WTC11 (cell line): ENCODE measurements around the gene TTLL11. TPM values are rescaled to one million over a fixed set of nuclear protein-coding genes. Genes with fewer than 3 reads are reported as not detected.

ENCODE experiments used
- ATAC-seq: fragments of 200-7000 bp; cut with Tn5 transposase; 2 replicates; pipeline ENCODE4 v1.10.0; 2021; ENCODE audit warnings: mild to moderate bottlenecking, moderate library complexity
- CTCF ChIA-PET: fragments of 300-600 bp; sonication (Branson Sonifier 250); formaldehyde crosslinking; loops from one replicate; lab custom pipeline; 2021; ENCODE audit warnings: antibody characterized with exemption; lab: Charles Lee
- POLR2A ChIA-PET: fragments of 350-600 bp; sonication (Branson Sonifier 250); formaldehyde crosslinking; loops from one replicate; lab custom pipeline; 2021; ENCODE audit warnings: antibody characterized with exemption; lab: Charles Lee
- DNase-seq: peaks from one replicate; pipeline ENCODE4 v3.0.0; 2021; ENCODE audit warnings: low spot score
- H3K27ac Mint-ChIP-seq: 2 replicates; pipeline ENCODE4 v1.8.0; 2021; ENCODE audit warnings: mixed read lengths
- H3K27me3 Mint-ChIP-seq: 2 replicates; pipeline ENCODE4 v1.8.0; 2021; ENCODE audit warnings: low read depth, mild to moderate bottlenecking, moderate library complexity, mixed read lengths
- H3K36me3 Mint-ChIP-seq: 2 replicates; pipeline ENCODE4 v1.8.0; 2021; ENCODE audit warnings: mixed read lengths
- H3K4me1 Mint-ChIP-seq: 2 replicates; pipeline ENCODE4 v1.8.0; 2022; ENCODE audit warnings: mixed read lengths
- H3K4me3 Mint-ChIP-seq: 2 replicates; pipeline ENCODE4 v1.8.0; 2021; ENCODE audit warnings: mild to moderate bottlenecking, moderate library complexity, mixed read lengths
- H3K9me3 Mint-ChIP-seq: 2 replicates; pipeline ENCODE4 v1.8.0; 2021; ENCODE audit warnings: mixed read lengths
- ATF1 ChIP-seq: sonication (generic); formaldehyde crosslinking; IDR thresholded peaks from 2 replicates; pipeline ENCODE4 v1.8.1; 2023; ENCODE audit warnings: mild to moderate bottlenecking, moderate library complexity, missing genetic modification reagents
- CREM ChIP-seq: sonication (generic); formaldehyde crosslinking; IDR thresholded peaks from 2 replicates; pipeline ENCODE4 v1.8.1; 2022; ENCODE audit warnings: mild to moderate bottlenecking, missing genetic modification reagents, moderate library complexity
- ESRRA ChIP-seq: sonication (generic); formaldehyde crosslinking; IDR thresholded peaks from 2 replicates; pipeline ENCODE4 v1.8.1; 2022; ENCODE audit warnings: mild to moderate bottlenecking, missing genetic modification reagents, borderline replicate concordance
- FOXP1 ChIP-seq: sonication (generic); formaldehyde crosslinking; IDR thresholded peaks from 2 replicates; pipeline ENCODE4 v1.8.0; 2022; ENCODE audit warnings: missing genetic modification reagents, mild to moderate bottlenecking, moderate library complexity, borderline replicate concordance
- GRHL2 ChIP-seq: fragments of 250-450 bp; sonication (Bioruptor Pico); IDR thresholded peaks from 2 replicates; pipeline ENCODE4 v1.8.0; 2022; ENCODE audit warnings: mild to moderate bottlenecking, moderate library complexity; ENCODE audit not compliant: insufficient replicate concordance, severe bottlenecking
- JUN ChIP-seq: sonication (generic); formaldehyde crosslinking; IDR thresholded peaks from 2 replicates; pipeline ENCODE4 v1.8.0; 2023; ENCODE audit warnings: mild to moderate bottlenecking, missing genetic modification reagents
- MXD4 ChIP-seq: fragments of 250-450 bp; sonication (Bioruptor Pico); IDR thresholded peaks from 2 replicates; pipeline ENCODE4 v1.8.0; 2021; ENCODE audit warnings: mild to moderate bottlenecking, moderate library complexity, borderline replicate concordance
- NFYB ChIP-seq: sonication (generic); formaldehyde crosslinking; conservative IDR thresholded peaks from 2 replicates; pipeline ENCODE4 v1.8.0; 2022; ENCODE audit warnings: low read depth, missing genetic modification reagents
- NR2C2 ChIP-seq: sonication (generic); formaldehyde crosslinking; IDR thresholded peaks from 2 replicates; pipeline ENCODE4 v1.8.0; 2022; ENCODE audit warnings: mild to moderate bottlenecking, missing genetic modification reagents
- SMAD3 ChIP-seq: sonication (generic); formaldehyde crosslinking; IDR thresholded peaks from 2 replicates; pipeline ENCODE4 v1.8.0; 2022; ENCODE audit warnings: missing genetic modification reagents, mild to moderate bottlenecking, borderline replicate concordance
- SMAD4 ChIP-seq: sonication (generic); formaldehyde crosslinking; IDR thresholded peaks from 2 replicates; pipeline ENCODE4 v1.8.0; 2022; ENCODE audit warnings: mild to moderate bottlenecking, missing genetic modification reagents
- SOX15 ChIP-seq: fragments of 250-450 bp; sonication (Bioruptor Pico); IDR thresholded peaks from 2 replicates; pipeline ENCODE4 v1.9.0; 2021; ENCODE audit warnings: mild to moderate bottlenecking
- TCF7 ChIP-seq: sonication (generic); formaldehyde crosslinking; IDR thresholded peaks from 2 replicates; pipeline ENCODE4 v1.8.0; 2022; ENCODE audit warnings: mild to moderate bottlenecking, low read depth, missing genetic modification reagents, moderate library complexity
- ZNF396 ChIP-seq: fragments of 250-450 bp; sonication (Bioruptor Pico); IDR thresholded peaks from 2 replicates; pipeline ENCODE4 v1.8.0; 2021; ENCODE audit warnings: mild to moderate bottlenecking, moderate library complexity, borderline replicate concordance
- total RNA-seq: library from RNA; stranded (reverse); gene quantifications from 3 replicates; pipeline ENCODE4 v1.2.3, GENCODE V29; 2021
- TF ChIP-seq, protein P1 (sequence below): sonication (generic); formaldehyde crosslinking; IDR thresholded peaks from 2 replicates; pipeline ENCODE4 v1.8.1; 2023; ENCODE audit warnings: mild to moderate bottlenecking, missing genetic modification reagents
- TF ChIP-seq, protein P2 (sequence below): fragments of 250-450 bp; sonication (Bioruptor Pico); IDR thresholded peaks from 2 replicates; pipeline ENCODE4 v1.8.0; 2021; ENCODE audit warnings: mild to moderate bottlenecking
- TF ChIP-seq, protein P3 (sequence below): sonication (generic); formaldehyde crosslinking; IDR thresholded peaks from 2 replicates; pipeline ENCODE4 v1.8.1; 2023; ENCODE audit warnings: mild to moderate bottlenecking, missing genetic modification reagents, moderate library complexity
- TF ChIP-seq, protein P4 (sequence below): fragments of 250-450 bp; sonication (Bioruptor Pico); IDR thresholded peaks from 2 replicates; pipeline ENCODE4 v2.1.2; 2022; ENCODE audit warnings: mild to moderate bottlenecking, moderate library complexity
- TF ChIP-seq, protein P5 (sequence below): sonication (generic); formaldehyde crosslinking; IDR thresholded peaks from 2 replicates; pipeline ENCODE4 v1.8.1; 2023; ENCODE audit warnings: mild to moderate bottlenecking, missing genetic modification reagents
- TF ChIP-seq, protein P6 (sequence below): sonication (generic); formaldehyde crosslinking; IDR thresholded peaks from 2 replicates; pipeline ENCODE4 v1.8.1; 2023; ENCODE audit warnings: mild to moderate bottlenecking, missing genetic modification reagents, borderline replicate concordance

The TTLL11 gene
- total RNA-seq, 1 experiment from 2014 or later: 1.1 TPM

DNA sequence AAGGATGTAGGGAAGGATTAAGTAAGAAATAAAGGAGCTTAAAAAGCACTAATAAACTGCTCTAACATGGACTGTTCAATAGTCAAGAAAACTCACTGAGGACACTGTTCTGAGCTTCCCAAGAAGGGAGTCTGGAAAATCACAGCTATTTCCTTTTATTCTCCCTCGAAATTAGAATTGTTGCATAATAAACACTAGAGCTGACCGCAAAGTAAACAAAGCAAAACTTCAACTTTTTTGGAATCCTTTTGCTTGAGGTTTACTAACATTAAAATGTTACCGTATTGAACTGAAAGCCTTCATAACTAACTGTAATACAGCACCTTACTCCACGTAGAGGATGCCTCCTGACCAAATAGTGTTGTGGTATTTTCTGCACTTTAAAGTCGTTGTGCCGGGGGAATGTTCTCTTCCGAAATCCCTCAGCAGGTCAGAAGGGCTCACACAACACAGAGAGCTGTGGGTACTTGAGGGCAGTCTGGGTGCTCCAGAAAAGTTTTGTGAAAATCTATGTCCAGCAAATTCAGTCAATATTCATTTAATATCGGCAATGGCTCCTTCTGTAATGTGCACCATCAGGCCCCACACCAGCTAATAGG is 59.2 kb downstream of the TTLL11 start:
- Mint-ChIP-seq H3K27ac (0 out of 2 replicates have a peak overlapping the region, but pooled peaks have one; percentile 17), H3K4me3 (no peak overlapping the region), H3K9me3 (no peaks in the 10 kb centered on the region), H3K4me1 (peaks cover 33% of the 10 kb centered on the region), H3K36me3 (no peaks in the 10 kb centered on the region), H3K27me3 (no peaks in the 10 kb centered on the region)
- ChIA-PET POLR2A (no interaction called here), CTCF (interaction anchor here (1.6 kb wide), 2 partner anchors 90 to 97 kb away, joined by 3 read pairs; no protein-coding TSS in a partner anchor)
- TF ChIP-seq TCF7 (CRISPR knock-in tag) (no peak), ATF1 (CRISPR knock-in tag) (no peak), JUN (CRISPR knock-in tag) (no peak), ESRRA (CRISPR knock-in tag) (no peak)
- TF ChIP-seq, protein P1, sequence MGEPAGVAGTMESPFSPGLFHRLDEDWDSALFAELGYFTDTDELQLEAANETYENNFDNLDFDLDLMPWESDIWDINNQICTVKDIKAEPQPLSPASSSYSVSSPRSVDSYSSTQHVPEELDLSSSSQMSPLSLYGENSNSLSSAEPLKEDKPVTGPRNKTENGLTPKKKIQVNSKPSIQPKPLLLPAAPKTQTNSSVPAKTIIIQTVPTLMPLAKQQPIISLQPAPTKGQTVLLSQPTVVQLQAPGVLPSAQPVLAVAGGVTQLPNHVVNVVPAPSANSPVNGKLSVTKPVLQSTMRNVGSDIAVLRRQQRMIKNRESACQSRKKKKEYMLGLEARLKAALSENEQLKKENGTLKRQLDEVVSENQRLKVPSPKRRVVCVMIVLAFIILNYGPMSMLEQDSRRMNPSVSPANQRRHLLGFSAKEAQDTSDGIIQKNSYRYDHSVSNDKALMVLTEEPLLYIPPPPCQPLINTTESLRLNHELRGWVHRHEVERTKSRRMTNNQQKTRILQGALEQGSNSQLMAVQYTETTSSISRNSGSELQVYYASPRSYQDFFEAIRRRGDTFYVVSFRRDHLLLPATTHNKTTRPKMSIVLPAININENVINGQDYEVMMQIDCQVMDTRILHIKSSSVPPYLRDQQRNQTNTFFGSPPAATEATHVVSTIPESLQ: no peak
- TF ChIP-seq, protein P2, sequence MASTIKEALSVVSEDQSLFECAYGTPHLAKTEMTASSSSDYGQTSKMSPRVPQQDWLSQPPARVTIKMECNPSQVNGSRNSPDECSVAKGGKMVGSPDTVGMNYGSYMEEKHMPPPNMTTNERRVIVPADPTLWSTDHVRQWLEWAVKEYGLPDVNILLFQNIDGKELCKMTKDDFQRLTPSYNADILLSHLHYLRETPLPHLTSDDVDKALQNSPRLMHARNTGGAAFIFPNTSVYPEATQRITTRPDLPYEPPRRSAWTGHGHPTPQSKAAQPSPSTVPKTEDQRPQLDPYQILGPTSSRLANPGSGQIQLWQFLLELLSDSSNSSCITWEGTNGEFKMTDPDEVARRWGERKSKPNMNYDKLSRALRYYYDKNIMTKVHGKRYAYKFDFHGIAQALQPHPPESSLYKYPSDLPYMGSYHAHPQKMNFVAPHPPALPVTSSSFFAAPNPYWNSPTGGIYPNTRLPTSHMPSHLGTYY (CRISPR knock-in tag): no peak
- DNase-seq (no peak), ATAC-seq (peak; percentile 29; the same call in 1 of the 2 replicates)

DNA sequence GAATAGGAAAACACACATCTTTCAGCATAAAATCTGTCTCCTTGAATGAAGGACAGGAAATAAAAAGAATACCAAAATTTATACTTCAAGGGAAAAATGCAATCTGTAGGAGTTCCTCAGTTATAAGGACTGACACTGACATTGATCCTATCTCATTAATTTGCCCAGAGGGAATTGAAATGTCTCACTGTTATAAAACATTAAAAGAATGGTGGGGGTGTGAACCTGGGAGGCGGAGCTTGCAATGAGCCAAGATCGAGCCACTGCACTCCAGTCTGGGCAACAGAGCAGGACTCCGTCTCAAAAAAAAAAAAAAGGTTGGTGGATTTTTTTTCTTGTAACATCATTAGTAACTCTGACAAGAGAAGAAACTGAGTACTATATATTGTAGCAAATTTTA is 60.8 kb downstream of the TTLL11 start:
- DNase-seq: no peak
- Mint-ChIP-seq H3K4me3 (no peak overlapping the region), H3K9me3 (no peaks in the 10 kb centered on the region), H3K4me1 (peaks cover 31% of the 10 kb centered on the region)
- TF ChIP-seq FOXP1 (CRISPR knock-in tag) (no peak), CREM (CRISPR knock-in tag) (no peak), SMAD4 (CRISPR knock-in tag) (no peak), GRHL2 (no peak), SMAD3 (CRISPR knock-in tag) (no peak), ESRRA (CRISPR knock-in tag) (no peak), ZNF396 (CRISPR knock-in tag) (no peak), SOX15 (CRISPR knock-in tag) (no peak)
- TF ChIP-seq, protein P3, sequence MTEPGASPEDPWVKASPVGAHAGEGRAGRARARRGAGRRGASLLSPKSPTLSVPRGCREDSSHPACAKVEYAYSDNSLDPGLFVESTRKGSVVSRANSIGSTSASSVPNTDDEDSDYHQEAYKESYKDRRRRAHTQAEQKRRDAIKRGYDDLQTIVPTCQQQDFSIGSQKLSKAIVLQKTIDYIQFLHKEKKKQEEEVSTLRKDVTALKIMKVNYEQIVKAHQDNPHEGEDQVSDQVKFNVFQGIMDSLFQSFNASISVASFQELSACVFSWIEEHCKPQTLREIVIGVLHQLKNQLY (CRISPR knock-in tag): no peak
- TF ChIP-seq, all 79 proteins: peak for 0
- no peaks in the 10 kb centered on the region for H3K36me3 Mint-ChIP-seq
- no peak overlapping the region for H3K27ac Mint-ChIP-seq
- ChIA-PET POLR2A (interaction anchor here (0.6 kb wide), 1 partner anchor 19 kb away, joined by 4 read pairs; no protein-coding TSS in a partner anchor), CTCF (no interaction called here)
- no peaks in the 10 kb centered on the region for H3K27me3 Mint-ChIP-seq
- ATAC-seq: no peak

DNA sequence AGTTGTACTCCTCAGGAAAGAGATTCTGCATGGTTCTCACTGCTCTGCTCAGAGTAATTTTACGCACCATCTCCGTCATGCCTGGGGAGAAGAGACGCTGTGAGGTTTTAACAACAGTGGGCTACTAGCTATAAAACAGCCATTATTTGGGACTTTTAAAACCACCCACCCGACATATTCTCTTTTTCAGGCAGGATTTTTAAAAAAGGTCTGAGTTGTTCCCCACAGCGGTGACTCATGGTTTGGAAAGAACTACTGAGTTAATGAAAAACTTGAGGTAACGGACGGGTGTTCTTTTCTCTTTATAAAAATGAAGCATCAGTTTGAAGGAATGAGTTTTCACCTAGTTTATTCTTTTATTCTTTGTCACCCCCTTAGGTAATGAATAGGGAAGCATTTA is 61.3 kb downstream of the TTLL11 start:
- H3K36me3 Mint-ChIP-seq: no peaks in the 10 kb centered on the region
- ChIA-PET POLR2A (interaction anchor here (0.6 kb wide), 1 partner anchor 19 kb away, joined by 4 read pairs; no protein-coding TSS in a partner anchor), CTCF (interaction anchor here (0.8 kb wide), 1 partner anchor 345 kb away, joined by 3 read pairs; no protein-coding TSS in a partner anchor)
- DNase-seq (no peak), ATAC-seq (no peak)
- no peak overlapping the region for H3K4me3 Mint-ChIP-seq
- peaks cover 25% of the 10 kb centered on the region for H3K4me1 Mint-ChIP-seq
- H3K27me3 Mint-ChIP-seq: peaks cover 4% of the 10 kb centered on the region; the same call in 1 of the 2 replicates
- H3K9me3 Mint-ChIP-seq: no peaks in the 10 kb centered on the region
- H3K27ac Mint-ChIP-seq: no peak overlapping the region
- TF ChIP-seq, protein P4, sequence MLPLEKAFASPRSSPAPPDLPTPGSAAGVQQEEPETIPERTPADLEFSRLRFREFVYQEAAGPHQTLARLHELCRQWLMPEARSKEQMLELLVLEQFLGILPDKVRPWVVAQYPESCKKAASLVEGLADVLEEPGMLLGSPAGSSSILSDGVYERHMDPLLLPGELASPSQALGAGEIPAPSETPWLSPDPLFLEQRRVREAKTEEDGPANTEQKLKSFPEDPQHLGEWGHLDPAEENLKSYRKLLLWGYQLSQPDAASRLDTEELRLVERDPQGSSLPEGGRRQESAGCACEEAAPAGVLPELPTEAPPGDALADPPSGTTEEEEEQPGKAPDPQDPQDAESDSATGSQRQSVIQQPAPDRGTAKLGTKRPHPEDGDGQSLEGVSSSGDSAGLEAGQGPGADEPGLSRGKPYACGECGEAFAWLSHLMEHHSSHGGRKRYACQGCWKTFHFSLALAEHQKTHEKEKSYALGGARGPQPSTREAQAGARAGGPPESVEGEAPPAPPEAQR (CRISPR knock-in tag): no peak
- TF ChIP-seq SMAD3 (CRISPR knock-in tag) (no peak), NFYB (CRISPR knock-in tag) (no peak), NR2C2 (CRISPR knock-in tag) (no peak), ATF1 (CRISPR knock-in tag) (no peak), MXD4 (CRISPR knock-in tag) (no peak)
- TF ChIP-seq, protein P5, sequence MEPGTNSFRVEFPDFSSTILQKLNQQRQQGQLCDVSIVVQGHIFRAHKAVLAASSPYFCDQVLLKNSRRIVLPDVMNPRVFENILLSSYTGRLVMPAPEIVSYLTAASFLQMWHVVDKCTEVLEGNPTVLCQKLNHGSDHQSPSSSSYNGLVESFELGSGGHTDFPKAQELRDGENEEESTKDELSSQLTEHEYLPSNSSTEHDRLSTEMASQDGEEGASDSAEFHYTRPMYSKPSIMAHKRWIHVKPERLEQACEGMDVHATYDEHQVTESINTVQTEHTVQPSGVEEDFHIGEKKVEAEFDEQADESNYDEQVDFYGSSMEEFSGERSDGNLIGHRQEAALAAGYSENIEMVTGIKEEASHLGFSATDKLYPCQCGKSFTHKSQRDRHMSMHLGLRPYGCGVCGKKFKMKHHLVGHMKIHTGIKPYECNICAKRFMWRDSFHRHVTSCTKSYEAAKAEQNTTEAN (CRISPR knock-in tag): no peak
- TF ChIP-seq, protein P6, sequence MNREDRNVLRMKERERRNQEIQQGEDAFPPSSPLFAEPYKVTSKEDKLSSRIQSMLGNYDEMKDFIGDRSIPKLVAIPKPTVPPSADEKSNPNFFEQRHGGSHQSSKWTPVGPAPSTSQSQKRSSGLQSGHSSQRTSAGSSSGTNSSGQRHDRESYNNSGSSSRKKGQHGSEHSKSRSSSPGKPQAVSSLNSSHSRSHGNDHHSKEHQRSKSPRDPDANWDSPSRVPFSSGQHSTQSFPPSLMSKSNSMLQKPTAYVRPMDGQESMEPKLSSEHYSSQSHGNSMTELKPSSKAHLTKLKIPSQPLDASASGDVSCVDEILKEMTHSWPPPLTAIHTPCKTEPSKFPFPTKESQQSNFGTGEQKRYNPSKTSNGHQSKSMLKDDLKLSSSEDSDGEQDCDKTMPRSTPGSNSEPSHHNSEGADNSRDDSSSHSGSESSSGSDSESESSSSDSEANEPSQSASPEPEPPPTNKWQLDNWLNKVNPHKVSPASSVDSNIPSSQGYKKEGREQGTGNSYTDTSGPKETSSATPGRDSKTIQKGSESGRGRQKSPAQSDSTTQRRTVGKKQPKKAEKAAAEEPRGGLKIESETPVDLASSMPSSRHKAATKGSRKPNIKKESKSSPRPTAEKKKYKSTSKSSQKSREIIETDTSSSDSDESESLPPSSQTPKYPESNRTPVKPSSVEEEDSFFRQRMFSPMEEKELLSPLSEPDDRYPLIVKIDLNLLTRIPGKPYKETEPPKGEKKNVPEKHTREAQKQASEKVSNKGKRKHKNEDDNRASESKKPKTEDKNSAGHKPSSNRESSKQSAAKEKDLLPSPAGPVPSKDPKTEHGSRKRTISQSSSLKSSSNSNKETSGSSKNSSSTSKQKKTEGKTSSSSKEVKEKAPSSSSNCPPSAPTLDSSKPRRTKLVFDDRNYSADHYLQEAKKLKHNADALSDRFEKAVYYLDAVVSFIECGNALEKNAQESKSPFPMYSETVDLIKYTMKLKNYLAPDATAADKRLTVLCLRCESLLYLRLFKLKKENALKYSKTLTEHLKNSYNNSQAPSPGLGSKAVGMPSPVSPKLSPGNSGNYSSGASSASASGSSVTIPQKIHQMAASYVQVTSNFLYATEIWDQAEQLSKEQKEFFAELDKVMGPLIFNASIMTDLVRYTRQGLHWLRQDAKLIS (CRISPR knock-in tag): no peak
